NK-92 treated with Interleukin-12 subunit alpha and Interleukin-12 subunit beta, amount 100 ng/mL, for 24 hours (cell line): Measurements from ENCODE around the gene TRIM26.
"Not testable (repeated sequence)": the region's sequence is repeated elsewhere in the genome, so short reads cannot be mapped to it uniquely, and the experiment has no call there.

Experiments used
- DNase-seq: peaks from one replicate; lab custom pipeline; 2025; lab: John Stamatoyannopoulos, UW

The TRIM26 gene

DNA sequence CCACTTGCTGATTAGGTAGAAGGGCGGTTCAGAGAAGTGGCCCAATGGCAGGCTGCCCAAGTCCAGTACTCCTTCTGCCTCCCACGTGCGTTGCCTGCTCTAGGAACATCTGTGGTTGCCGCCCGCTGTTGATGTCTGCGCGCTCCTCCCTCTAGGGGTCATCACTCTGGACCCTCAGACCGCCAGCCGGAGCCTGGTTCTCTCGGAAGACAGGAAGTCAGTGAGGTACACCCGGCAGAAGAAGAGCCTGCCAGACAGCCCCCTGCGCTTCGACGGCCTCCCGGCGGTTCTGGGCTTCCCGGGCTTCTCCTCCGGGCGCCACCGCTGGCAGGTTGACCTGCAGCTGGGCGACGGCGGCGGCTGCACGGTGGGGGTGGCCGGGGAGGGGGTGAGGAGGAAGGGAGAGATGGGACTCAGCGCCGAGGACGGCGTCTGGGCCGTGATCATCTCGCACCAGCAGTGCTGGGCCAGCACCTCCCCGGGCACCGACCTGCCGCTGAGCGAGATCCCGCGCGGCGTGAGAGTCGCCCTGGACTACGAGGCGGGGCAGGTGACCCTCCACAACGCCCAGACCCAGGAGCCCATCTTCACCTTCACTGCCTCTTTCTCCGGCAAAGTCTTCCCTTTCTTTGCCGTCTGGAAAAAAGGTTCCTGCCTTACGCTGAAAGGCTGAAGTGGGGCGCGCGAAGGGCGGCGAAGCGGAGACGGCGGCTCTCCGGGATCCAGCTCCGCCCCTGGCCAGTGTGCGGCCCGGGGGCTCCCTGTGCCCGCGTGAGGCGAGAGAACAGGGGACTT is 41.3 kb downstream of the TRIM26 start:
- DNase-seq: no peak

DNA sequence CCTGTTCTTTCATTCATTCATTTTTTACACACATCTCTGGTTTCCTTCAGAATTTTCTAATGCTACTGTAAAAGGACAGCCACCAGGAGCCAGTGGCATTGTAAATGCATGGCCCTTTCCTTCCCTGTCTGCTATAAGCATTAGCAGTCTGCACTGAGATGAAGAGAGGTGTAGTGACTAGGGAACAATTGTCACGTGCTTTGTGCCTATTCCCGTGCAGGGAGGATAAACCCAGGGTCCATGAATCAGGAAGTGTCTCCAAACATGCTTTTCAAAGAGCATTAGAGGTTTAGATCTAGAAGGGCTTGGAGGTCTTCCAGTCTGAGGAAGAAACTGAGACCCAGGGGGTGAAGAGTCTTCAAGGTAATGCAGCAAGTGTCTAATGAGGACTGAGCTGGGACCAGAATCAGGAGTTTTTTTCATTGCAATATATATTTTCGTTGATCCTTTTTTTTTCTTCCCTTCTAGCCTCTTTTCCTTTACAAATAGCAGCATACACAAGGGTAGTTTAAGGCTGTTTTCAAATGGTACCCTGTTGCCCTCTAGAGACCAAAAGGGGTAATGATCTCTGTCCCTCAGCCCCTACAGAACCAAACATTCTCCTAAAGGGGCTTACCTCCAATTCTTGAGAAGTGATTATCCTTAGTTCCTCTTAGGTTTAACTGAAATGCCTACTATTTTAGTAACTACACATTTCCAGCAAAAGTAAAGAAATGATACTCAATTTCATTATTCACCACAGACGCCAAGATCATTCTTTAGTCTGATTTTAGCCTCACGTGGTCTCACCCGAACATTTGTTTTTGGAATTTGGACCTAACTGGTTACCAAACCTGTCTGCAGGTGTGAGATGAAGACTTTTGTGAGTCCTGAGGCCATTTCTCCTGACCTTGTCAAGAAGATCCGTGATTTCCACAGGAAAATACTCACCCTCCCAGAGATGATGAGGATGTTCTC is 43.3 kb downstream of the TRIM26 start:
- no peak for DNase-seq

DNA sequence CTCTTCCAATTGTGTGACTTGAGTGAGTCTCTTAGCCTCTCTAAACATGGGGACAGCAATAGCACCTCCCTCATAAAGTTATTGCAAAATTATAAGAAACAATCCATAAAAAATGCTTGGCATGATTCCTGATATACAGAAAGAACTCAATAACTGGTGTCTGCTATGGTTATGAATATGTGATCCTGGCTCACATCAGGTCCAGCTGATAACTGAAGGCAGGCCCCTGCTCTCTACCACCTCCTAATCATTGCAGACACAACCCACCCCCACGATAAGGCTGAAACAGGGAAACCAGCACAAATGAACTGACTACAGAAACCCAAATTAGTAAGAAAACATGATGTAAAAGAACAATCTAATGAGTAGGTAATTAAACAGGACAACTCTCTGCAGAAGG is 44.5 kb downstream of the TRIM26 start:
- DNase-seq: no peak

DNA sequence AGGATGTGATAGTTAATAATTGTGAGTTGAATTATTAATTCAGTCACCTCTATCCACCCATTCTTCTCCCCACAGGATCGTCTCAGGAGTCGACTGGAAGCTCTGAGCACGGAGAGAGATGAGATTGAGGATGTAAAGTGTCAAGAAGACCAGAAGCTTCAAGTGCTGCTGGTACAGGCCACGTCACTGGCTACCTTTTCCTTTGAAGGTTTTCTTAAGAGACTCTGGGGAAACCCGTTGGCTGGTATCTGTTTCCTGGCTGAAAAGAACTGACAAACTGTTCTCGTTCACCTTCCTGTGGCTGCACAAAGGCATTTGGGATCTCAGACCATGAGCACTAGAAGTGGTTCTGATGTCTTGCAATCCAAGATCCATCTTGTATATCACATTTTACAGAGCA is 46.1 kb downstream of the TRIM26 start:
- DNase-seq: no peak

DNA sequence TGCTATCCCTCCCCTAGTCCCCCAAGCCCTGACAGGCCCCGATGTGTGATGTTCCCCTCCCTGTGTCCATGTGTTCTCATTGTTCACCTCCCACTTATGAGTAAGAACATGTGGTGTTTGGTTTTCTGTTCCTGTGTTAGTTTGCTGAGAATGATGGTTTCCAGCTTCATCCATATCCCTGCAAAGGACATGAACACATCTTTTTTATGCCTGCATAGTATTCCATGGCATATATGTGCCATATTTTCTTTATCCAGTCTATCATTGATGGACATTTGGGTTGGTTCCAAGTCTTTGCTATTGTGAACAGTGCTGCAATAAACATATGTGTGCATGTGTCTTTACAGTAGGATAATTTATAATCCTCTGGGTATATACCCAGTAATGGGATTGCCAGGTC is 48.0 kb downstream of the TRIM26 start:
- DNase-seq: not testable (repeated sequence)

DNA sequence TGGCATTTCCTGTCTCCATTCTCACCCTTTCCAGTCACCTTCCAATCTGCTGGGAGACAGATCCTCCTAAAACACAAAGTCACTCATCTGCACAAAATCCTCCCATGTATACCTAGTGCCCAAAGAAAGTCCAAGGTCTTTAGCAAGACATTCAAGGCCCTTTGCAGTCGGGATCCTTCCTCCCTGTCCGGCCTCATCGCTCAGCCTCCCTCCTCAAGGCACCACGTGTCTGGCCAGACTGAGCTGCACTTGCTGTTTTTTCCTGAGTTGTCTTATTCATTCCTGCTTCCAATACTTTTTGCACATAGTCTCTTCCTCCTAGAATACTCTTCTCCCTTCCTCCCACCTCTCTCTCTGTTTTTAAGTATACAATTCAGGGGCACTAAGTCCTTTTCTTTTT is 48.5 kb downstream of the TRIM26 start:
- DNase-seq: no peak

DNA sequence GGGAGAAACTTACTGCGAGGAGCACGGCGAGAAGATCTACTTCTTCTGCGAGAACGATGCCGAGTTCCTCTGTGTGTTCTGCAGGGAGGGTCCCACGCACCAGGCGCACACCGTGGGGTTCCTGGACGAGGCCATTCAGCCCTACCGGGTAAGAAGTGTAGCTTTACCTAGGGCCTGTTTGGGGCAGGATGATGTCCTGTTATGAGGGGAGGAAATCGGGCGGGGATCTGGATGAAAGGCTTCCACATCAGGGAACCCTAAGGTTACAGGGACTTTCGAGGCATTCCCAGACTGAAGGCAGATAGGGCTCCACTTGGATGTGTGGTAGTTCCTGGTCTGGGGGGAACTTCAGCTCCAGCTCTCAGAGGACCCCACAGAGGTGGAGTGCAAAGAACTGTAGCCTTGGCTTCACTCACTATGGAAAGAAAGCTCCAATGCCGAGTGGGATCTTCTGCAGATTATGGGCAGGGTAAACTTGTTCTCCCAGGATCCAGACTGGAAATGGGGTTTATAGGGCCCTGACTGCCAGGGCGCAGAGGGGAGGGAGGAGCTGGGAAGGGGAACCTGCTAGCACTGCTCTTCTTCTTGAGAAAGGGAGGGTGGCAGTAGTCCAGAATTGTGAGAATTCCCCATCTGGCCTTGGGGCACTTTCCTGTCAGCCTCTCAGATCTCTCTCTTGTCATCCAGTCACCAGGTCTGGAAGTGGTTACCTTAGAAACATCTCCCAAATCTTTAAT is 49.1 kb downstream of the TRIM26 start:
- no peak for DNase-seq

DNA sequence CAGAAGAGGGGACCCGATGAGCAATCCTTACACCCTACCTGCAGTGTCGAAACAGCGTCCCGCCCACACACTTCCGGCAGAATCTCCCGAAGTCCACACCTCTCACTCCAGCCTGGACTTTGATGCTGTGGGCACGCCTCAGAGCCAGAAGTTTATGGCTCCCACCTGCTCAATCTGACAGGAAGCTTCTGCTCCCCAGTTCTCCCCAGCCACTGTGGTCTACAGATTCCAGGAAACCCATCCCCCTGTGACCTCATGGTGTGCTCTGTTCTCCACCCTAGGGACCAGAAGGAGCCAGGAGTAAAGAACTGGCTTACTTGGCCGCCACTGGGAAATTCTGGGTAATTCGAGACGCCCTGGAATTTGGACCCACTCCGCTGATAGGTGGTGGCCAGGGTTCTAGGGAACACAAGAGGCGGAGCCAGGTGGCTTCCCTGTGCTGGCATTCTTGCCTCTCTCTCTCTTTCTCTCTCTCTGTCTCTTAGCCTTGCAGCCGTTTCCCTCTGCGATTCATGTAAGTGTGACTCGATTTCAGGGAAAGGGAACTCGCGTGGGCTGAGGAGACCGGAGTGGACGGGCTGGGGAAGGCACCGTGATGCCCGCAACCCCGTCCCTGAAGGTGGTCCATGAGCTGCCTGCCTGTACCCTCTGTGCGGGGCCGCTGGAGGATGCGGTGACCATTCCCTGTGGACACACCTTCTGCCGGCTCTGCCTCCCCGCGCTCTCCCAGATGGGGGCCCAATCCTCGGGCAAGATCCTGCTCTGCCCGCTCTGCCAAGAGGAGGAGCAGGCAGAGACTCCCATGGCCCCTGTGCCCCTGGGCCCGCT is 49.9 kb downstream of the TRIM26 start, which contains the start of gene TRIM15:
TSS of gene TRIM15 (plus strand) at position 457 of the 828 bp plus-strand sequence. CDS start at position 596, 139 bp downstream.
- DNase-seq: no peak

DNA sequence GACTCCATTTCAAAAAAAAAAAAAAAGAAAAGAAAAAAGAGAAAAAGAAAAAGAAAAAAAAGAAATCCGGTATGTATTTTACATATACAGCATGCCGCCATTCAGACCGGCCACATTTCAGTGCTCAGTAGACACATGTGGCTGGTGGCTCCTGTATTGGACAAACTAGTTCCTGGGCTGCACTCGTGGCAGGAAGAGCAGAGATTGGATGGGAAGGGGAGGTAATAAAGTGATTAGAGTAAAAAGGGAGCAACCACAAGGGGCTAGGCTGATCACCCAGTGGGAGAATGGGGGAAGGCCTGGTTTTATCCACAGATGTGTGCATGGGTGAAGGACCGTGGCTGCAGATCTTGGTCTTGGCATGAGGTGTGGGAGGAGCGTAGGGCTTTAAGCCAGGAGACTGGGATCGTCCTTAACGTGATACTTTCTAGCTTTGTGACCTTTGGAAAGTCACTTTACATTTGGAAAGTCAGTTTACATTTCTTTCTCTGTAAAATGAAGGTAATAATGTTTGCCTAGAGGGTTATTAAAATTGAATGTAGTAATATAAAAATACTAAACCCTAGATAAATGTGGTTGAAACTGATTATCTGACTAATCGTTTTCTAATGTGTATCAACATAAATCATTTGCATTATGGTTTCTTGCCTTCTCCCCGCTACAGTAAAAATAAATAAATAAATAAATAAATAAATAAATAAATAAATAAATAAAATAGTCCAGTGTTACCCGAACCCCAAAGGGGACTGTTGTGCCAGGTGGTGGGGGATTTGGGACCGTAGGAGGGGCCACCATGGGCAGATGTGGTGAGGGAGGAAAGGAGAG is 50.7 kb downstream of the TRIM26 start:
- no peak for DNase-seq

DNA sequence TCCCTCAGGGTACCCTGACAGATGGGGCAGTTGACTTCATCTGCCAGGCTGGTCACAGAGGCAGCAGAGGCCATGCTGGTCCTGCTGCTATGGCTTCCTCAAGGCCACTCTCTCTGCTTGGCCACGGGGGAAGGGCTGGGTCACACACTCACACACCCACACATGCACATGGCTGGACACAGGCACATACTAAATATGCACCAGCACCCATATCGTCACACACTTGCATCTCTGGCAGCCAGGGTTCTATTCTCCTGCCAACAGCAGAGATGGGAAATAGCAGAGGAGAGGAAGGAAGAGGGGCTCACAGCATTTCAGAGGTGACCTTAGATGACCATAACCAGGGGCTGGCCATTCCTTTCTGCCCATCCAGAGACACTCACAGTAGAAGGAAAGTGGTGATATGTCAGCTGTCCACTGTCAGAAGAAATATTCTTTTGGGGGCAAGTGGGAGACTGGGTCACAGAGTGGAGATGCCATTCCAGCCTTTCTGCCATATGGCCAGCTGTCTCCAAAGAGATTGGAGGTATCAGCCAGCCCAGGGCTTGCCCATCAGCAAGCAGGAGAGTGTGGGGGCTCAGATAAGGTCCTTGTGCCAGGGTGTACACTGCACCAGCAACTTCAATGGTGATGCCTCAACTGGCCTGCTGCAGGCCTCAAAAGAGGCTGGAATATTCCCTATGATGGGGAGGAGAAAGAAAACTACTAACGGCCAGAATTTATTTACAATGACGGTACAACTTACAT is 52.2 kb downstream of the TRIM26 start, which contains the start of gene TRIM10:
TSS of gene TRIM10 (minus strand) at position 427 of the 747 bp plus-strand sequence. CDS start at position 74, 353 bp downstream.
- no peak for DNase-seq

DNA sequence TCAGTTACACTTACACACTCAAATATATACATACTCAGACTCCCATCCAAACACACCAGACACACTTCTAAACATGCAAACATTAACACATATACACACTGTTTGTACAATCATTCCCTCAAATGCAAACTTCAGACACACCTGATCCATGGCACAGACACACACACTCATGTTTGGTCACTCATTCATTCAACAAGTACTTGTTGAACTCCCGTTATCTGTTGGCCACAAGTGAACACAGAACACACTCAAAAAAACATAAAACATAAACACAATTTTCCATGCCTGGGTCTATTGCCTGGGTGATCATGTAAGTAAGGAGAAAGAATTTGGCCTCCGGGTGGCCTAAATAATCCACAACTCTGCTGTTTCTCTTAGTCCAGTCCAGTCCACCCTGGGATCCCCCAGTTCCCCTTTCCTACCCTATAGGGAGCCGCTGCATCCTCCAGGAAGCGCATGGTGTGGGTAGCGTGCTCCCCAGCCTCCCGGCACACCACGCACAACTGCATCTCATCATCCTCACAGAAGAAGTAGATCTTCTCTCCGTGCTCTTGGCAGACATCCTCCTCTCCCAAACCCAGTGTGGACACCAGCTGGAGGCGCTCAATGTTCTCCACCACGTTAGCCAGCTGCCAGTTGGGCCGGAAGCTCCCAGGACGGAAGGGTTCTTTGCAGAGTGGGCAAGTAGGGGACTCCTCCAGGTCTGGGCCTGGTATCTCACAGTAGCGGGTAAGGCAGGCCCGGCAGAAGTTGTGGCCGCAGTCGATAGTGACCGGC is 53.0 kb downstream of the TRIM26 start:
- no peak for DNase-seq

DNA sequence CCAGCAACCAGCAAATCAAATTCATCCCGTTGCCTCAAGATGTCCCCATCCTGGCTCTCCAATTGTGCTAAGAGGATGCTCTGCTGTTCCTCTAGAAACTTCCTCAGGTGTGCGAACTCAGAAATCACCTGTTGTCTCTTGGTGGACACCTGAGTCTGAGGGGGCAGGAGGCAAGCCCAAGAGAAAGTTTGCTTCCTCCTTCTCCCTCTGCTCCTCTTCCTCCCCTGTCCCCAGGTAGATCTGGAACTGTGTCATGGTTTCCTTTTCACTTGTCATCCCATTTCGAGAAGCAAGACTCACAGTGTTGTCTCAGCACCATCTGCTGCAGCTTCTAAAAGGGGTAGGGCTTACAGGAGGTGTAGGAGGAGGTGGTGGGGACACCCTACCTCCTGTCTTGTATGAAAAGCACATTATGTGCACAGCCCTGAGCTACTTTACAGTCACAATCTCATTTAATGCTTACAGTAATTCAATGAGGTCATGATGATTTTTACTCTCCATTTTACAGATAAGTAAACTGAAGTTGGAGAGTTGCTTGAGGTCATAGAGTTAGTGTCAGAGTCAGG is 54.6 kb downstream of the TRIM26 start:
- DNase-seq: no peak

DNA sequence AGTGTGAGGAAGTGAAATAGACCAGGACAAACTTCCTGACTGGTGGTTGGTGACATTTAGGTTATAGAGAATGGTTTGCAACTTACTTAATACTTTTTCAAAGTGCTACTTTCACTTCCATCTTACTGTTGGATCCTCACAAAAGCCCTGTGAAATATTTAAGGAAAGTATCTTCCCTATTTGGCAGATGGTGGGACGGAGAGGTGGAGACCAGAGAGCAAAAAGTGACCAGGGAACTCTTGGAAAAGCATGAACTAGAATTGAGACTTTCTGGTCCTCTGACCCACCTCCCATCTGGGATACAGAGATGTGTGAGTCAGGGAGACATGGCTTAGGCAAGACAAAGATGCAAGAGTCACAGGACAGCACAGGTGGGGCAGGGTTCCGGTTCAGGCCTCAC is 55.2 kb downstream of the TRIM26 start:
- no peak for DNase-seq

DNA sequence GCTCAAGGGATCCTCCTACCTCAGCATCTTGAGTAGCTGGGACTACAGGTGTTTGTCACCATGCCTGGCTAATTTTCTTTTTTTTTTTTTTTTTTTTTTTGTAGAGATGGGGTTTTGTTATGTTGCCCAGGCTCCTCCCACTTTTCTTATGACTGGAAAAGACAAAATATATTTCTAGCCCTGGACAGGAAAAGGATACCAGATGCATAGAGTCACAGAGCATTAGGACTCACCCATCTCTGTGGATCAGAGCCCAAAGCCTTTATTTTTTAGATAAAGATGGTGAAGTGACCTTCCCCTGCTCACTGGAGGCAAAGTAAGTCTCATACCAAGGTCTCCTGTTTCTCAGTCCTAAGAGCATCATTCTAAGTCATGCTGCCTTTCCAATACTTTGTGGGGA is 55.6 kb downstream of the TRIM26 start:
- DNase-seq: no peak

DNA sequence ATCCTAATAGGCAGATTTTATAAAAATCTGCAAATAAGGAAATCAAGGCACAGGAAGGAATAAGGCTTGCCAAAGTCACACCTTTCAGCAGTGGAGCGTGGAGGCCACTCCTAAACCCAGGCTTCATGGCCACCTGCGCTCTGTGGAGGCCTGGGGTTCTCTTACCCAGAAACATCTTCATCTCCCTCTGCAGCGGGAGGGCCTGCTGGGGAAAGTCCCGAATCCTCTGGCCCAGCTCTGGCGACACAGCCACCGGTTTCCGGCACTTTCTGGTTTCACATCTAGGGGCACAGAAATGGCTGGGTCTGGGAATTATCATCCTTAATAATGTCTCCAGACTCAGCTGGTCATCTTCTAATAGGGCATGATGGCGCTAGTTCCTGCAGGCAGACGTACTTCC is 56.4 kb downstream of the TRIM26 start:
- no peak for DNase-seq

DNA sequence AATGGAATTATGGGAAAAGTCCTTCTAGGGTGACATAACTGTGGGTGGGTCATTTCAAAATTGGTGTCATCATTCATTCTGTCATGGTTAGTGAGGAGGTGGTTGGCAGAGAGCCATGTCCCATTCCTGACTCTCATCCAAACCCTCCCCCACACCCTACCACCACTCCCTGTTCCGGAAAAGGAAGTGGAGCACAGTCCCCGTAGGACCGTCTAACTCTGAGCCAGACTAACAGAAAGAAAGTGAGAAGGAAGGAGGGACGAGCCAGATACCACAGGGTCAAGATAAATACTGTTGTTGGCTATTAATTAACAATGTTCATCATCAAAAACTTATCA is 57.0 kb downstream of the TRIM26 start:
- no peak for DNase-seq

DNA sequence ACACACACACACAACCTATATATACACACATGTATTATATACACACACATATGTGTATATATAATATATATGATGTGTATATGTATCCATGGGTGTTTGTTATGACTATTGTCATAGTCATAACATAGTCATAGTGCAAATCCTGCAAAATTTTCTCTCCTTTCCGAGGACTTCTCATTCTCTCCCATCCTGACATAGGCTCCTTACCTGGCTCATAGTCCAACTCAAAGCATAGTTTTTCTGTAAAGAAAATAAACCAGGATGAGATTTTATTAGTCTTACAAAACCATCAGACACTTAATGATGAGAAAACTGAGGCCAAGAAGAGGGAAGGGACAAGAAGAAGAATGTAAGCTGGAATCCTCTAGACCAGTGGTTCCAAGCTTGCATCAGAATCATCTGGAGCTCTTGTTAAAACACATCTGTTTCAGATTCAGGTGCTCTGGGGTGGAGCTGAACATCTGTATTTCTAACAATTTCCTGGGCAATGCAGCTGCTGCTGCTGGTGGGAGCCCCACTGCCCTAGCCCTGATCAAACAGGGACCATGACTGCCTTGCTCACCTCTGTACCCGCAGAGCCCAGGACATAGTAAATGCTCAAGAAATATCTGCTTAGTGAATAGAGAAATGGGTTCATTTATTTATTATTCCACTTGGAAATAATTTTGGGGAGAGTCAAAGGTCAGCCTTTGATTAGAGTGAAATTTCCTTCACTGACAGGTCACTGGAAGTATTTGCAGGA is 57.5 kb downstream of the TRIM26 start:
- DNase-seq: no peak
